Loucy (cell line): Measurements from ENCODE around the gene TOM1L2.

Experiments
- CTCF ChIP-seq: fragments of 200-600 bp; sonication (generic); conservative IDR thresholded peaks from 2 replicates; pipeline ENCODE4 v1.5.1; 2014; ENCODE audit warnings: mild to moderate bottlenecking, antibody characterized with exemption, low read length
- EZH2phosphoT487 ChIP-seq: fragments of 200-600 bp; IDR thresholded peaks from 2 replicates; pipeline ENCODE4 v1.6.1; 2018; ENCODE audit warnings: antibody characterized with exemption, mild to moderate bottlenecking, moderate library complexity, borderline replicate concordance

DNA sequence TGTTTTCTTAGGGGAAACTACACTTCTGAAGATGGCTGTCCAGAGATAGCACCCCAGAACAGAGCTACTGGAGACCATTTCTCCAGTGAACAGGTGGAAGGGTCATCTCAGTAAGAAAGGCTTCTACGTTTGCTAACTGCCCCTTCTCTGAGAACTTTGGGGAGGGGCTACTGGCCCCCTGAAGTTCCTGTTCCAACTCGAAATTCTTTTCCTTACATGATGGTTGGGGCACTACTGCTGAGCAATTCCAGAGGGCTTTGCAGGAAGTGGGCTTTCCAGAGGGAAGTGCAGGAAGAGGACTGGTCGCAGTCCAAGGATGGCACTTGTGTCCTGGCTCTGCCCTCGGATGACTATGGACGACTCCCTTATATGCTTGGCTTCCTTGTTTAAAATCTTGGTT lies 31.2 kb downstream of the TOM1L2 start:
- TF ChIP-seq CTCF (no peak), EZH2phosphoT487 (no peak)
